ENCODE results near the gene GLB1L.
"Not testable (repeated sequence)": the region's sequence is repeated elsewhere in the genome, so short reads cannot be mapped to it uniquely, and the experiment has no call there.

The GLB1L gene

GRCh38 chr2:219245148-219245898 lies at the start of gene GLB1L, which contains the start of gene STK16:
GLB1L (minus strand) TSS chr2:219245444; CDS start chr2:219243573, 1,871 bp downstream.
STK16 (plus strand) TSS chr2:219245479; CDS start chr2:219246000, 521 bp downstream.
- peak; percentile 79 for DNase-seq (ENCODE audit: low read depth)

- peak; percentile 70 for DNase-seq (ENCODE audit: low read depth)
These were observed 49.4 kb upstream of the GLB1L start for GRCh38 chr2:219294356-219295351.

DNA sequence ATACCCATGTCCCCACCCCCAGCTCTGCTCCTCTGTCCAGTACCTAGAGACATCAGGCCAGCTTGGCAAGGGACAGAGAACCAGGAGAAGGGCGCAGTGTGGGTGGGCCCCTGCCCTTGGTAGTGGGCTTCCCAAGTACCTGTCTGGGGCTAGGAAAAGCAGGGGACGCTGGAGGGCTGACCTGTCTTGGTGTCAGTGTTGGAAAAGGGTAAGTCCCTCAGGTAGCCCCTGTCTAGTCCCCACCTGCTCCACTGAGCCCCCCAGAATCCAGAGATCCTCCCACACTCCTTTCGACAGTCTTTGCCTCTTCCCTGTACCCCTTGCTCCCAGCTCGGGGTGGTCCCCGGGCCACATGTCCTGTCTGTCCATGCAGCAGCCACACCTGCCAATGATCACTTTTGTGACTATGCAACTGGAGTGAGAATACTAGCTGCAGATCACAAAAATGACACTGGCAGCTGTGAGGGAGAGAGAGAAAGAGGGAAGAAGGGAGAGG lies 48.5 kb upstream of the GLB1L start:
- DNase-seq (ENCODE audit: low read depth): no peak

GRCh38 chr2:219292616-219293015 lies 47.4 kb upstream of the GLB1L start:
- DNase-seq (ENCODE audit: low read depth): no peak

DNA sequence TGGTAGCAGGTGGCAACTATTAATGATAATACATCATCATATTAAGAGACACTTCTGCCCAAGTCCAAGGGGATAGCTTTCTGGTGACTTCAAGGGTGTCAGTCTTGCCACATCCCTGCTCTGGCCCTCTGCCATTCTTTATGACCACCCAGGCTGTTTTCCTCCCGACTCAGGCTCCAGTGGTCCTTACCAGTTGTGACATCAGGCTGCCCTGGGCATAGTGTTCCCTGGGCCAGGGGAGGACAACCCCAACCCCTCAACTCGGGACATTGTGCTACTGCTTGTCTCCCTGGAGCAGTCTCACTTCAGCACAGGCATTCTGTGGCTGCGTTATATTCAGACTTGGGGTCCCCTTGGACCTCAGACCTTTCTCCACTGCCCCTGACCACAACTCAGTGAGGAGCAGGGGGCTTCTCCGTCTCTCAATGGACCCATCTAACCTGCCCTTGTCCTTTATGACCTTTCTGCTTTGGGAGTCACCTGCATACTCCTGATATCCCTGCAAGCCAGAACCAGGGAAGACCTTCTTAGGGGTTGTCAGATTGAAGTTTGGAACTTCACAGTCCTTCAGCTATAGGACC lies 46.8 kb upstream of the GLB1L start:
- DNase-seq (ENCODE audit: low read depth): no peak

DNA sequence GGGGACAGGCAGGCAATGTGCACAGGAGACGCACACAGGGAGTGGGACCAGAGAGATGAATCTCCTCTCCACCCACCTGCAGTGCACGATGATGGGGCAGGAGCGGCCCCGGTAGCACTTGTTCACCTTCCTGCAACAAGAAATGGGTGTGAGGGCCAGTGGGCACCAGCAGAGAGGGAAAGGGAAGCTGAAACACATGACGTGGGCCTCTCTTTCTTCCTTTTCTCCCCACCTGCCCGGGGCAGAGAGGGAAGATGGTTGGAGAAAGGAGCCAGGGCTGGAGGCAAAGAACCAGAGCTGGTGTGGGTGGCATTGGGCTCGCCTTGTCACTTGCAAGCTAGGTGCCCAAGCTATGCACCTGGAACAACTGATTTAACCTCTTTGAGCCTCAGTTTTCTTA lies 46.1 kb upstream of the GLB1L start:
- DNase-seq (ENCODE audit: low read depth): no peak

GRCh38 chr2:219290381-219291171 lies 45.3 kb upstream of the GLB1L start:
- DNase-seq (ENCODE audit: low read depth): no peak

- DNase-seq (ENCODE audit: low read depth): no peak
These were observed 44.5 kb upstream of the GLB1L start for GRCh38 chr2:219289537-219290361.

DNA sequence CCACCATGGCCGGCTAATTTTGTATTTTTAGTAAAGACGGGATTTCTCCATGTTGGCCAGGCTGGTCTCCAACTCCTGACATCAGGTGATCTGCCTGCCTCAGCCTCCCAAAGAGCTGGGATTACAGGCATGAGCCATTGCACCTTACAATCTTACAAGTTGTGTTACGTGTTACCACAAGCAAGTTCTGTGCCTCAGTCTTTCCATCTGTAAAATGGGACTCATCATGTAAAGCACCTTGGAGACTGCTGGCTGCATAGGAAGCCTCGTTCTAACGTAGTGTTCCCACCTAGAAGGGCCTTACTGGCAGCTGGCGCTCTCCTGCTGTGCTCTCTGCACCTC lies 43.9 kb upstream of the GLB1L start:
- DNase-seq (ENCODE audit: low read depth): no peak

DNA sequence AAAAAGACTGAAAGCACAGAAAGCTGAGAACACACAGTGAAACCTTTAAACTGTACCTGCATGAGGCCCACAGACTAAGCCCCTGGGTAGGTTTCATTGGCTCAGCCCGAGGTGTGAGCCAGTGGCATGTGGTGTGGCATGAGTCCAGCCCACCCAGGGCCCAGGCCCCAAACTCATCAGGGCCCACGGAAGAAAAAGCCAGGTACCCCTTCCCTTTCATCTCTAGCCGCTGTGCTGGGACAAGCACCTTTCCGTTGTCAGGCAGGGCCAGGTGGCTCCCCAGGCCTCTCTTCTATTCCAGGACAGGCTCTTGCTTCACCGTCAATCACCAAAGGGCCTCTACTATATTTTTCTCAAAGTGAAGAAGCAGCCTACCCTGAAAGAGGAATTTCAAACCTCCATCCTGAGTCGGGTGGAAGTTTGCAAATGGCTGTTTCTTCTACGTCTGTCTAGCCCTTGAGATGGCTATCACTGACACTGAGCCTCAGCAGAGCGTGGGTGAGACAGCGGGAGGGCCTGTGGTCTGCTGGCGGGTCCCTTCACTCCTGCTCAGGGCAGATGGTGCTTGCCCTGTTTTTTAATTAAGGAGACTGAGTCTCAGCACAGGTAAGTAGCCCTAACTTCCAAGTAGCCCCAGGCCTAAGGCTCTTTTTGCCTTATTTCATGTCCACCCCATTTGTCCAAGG lies 42.5 kb upstream of the GLB1L start:
- DNase-seq (ENCODE audit: low read depth): no peak

GRCh38 chr2:219287116-219287440 lies 41.8 kb upstream of the GLB1L start:
- DNase-seq (ENCODE audit: low read depth): not testable (repeated sequence)

- no peak for DNase-seq (ENCODE audit: low read depth)
These were observed 41.3 kb upstream of the GLB1L start for GRCh38 chr2:219286436-219287115.

- no peak for DNase-seq (ENCODE audit: low read depth)
These were observed 40.7 kb upstream of the GLB1L start for GRCh38 chr2:219285894-219286425.

DNA sequence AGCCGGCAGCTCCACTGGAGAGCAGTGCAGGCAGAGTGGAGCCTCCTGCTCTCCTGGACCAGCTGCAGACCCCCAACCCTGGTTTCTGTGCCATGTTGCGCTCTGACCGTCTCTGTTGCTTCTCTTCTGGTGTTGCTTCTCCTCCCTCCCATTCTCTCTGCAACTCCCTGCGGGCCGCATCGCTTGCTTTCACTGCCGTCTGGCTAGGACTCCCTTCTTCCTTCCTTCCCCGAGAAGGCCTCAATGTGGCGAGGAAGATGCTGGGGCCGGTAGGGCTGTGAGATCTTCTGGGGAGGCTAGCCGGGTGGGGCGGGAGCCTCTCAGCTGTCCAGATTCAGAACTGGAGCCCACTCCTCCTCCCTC lies 40.1 kb upstream of the GLB1L start:
- DNase-seq (ENCODE audit: low read depth): no peak

GRCh38 chr2:219284501-219285372 lies 39.5 kb upstream of the GLB1L start:
- no peak for DNase-seq (ENCODE audit: low read depth)

DNA sequence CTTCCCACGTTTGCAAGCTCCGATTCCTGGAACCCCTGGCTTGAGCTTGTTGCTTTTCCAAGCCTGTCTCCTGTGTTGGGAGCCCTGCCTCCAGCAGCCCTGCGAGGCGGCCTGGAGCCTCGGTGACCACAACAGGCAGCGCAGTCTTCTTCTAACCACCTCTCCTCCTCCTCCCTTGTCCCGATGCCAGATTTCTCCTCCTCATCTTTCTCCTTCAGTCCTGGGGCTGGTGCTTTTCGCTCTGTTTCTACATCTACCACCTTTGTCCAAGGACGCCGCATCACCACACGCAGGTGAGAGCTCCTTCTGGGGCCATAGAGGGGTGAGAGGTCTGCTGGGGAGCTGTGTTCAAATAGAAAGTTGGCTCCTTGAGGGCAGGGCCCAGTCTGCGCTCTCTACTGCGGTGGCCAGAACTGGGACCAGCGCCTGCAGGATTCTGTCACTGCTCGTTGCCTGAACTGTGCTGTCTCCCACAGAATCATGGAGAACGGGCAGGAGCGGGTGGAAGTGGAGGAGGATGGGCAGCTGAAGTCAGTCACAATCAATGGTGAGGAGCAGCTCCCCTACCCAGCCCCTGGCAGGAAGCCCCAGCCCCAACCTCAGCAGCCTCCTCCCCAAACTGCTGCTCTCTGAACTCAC lies 37.8 kb upstream of the GLB1L start:
- no peak for DNase-seq (ENCODE audit: low read depth)

DNA sequence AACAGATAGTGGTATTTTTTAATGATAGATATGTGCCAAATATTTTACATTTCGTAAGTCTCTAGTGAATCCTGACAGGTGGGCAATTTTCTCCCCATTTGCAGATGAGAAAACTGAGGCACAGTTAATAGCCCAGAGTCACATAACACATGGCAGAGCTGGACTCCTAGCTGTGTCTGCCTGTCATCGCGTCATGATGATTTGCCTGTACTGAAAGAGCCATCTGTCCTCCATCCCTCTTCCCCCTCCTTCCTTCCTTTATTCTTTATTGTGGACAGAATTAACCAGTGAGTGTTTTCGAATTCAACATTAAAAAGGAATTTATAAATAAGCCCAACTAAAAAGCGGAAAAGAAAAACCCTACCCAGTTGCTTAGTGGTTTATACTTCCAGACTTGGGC lies 37.1 kb upstream of the GLB1L start:
- DNase-seq (ENCODE audit: low read depth): no peak

- no peak for DNase-seq (ENCODE audit: low read depth)
These were observed 36.3 kb upstream of the GLB1L start for GRCh38 chr2:219281588-219281987.

Data from stimulated activated CD8-positive, alpha-beta memory T cell treated with anti-CD3 and anti-CD28 coated beads, Interleukin-15, amount 100 ng/mL, for 1 hour (primary cell).